ENCODE results near the gene GTSF1L. TPM values are rescaled to one million over a fixed set of nuclear protein-coding genes. Genes with fewer than 3 reads are reported as not detected.
A peak's percentile ranks its signal among the peaks of the same experiment; 100 is the strongest.

The GTSF1L gene
- total RNA-seq, 1 experiment from 2014 or later: not detected

GRCh38 chr20:43737925-43738324 is 11.1 kb upstream of the GTSF1L start:
- H3K4me1 Mint-ChIP-seq: 0 out of 2 replicates have a peak, but pooled peaks cover 5% of the 10 kb centered on the region
- H3K9me3 Mint-ChIP-seq: peaks cover 4% of the 10 kb centered on the region; the same call in 1 of the 2 replicates
- no peaks in the 10 kb centered on the region; the same call in 1 of the 2 replicates for H3K27me3 Mint-ChIP-seq (ENCODE audit: low read depth)
- CTCF ChIA-PET: interaction anchor here (1.0 kb wide), 1 partner anchor 12 kb away, joined by 4 read pairs; no protein-coding TSS in a partner anchor
- DNase-seq (ENCODE audit: low spot score): no peak
- no peak overlapping the region; the same call in 1 of the 2 replicates for H3K27ac Mint-ChIP-seq
- TF ChIP-seq GTF2I (CRISPR knock-in tag; conservative IDR thresholded peaks at IDR 0.05) (no peak), USF2 (CRISPR knock-in tag; IDR thresholded peaks at IDR 0.05) (no peak), FOXJ3 (CRISPR knock-in tag; IDR thresholded peaks at IDR 0.05; ENCODE audit: borderline replicate concordance) (no peak), CDX4 (CRISPR knock-in tag; IDR thresholded peaks at IDR 0.05; ENCODE audit: borderline replicate concordance) (no peak), EMX1 (CRISPR knock-in tag; IDR thresholded peaks at IDR 0.05) (no peak), JAZF1 (CRISPR knock-in tag; IDR thresholded peaks at IDR 0.05) (no peak), ZNF281 (CRISPR knock-in tag; IDR thresholded peaks at IDR 0.05) (no peak), NFATC4 (CRISPR knock-in tag; IDR thresholded peaks at IDR 0.05) (no peak), NR2C2 (CRISPR knock-in tag; IDR thresholded peaks at IDR 0.05) (no peak), RORB (CRISPR knock-in tag; IDR thresholded peaks at IDR 0.05) (no peak), ZNF512 (CRISPR knock-in tag; IDR thresholded peaks at IDR 0.05; ENCODE audit: borderline replicate concordance) (no peak), GRHL2 (CRISPR knock-in tag; IDR thresholded peaks at IDR 0.05; ENCODE audit: insufficient replicate concordance, severe bottlenecking) (no peak), ZNF219 (CRISPR knock-in tag; IDR thresholded peaks at IDR 0.05; ENCODE audit: borderline replicate concordance) (no peak), E2F5 (CRISPR knock-in tag; IDR thresholded peaks at IDR 0.05) (no peak)
- POLR2A ChIA-PET: interaction anchor here (0.7 kb wide), 1 partner anchor 403 kb away, joined by 3 read pairs; no protein-coding TSS in a partner anchor
- no peak overlapping the region for H3K4me3 Mint-ChIP-seq
- no peaks in the 10 kb centered on the region for H3K36me3 Mint-ChIP-seq
- ATAC-seq: no peak

GRCh38 chr20:43736588-43737158 is 9.9 kb upstream of the GTSF1L start:
- ChIA-PET CTCF (interaction anchor here (0.7 kb wide), 1 partner anchor 351 kb away, joined by 3 read pairs; no protein-coding TSS in a partner anchor), POLR2A (interaction anchor here (0.7 kb wide), 2 partner anchors 18 to 32 kb away, joined by 4 to 6 read pairs; no protein-coding TSS in a partner anchor)
- DNase-seq (ENCODE audit: low spot score) (peak; percentile 25), ATAC-seq (no peak; the same call in 1 of the 2 replicates)
- H3K4me3 Mint-ChIP-seq: no peak overlapping the region
- no peaks in the 10 kb centered on the region for H3K9me3 Mint-ChIP-seq
- H3K36me3 Mint-ChIP-seq: no peaks in the 10 kb centered on the region
- H3K27me3 Mint-ChIP-seq (ENCODE audit: low read depth): no peaks in the 10 kb centered on the region; the same call in 1 of the 2 replicates
- H3K27ac Mint-ChIP-seq: no peak overlapping the region
- H3K4me1 Mint-ChIP-seq: 0 out of 2 replicates have a peak, but pooled peaks cover 10% of the 10 kb centered on the region
- TF ChIP-seq KAT7 (CRISPR knock-in tag; IDR thresholded peaks at IDR 0.05; ENCODE audit: borderline replicate concordance) (no peak), ZNF317 (CRISPR knock-in tag; IDR thresholded peaks at IDR 0.05; ENCODE audit: borderline replicate concordance, low read depth) (no peak)
